Activated CD8-positive, alpha-beta T cell treated with anti-CD3 and anti-CD28 coated beads for 36 hours (primary cell): ENCODE data around the gene MICALL2. TPM values are rescaled to one million over a fixed set of nuclear protein-coding genes. Genes with fewer than 3 reads are reported as not detected.
"Not testable (repeated sequence)": the region's sequence is repeated elsewhere in the genome, so short reads cannot be mapped to it uniquely, and the experiment has no call there.

Experiments
- ATAC-seq: fragments of 200-7000 bp; cut with Tn5 transposase; one replicate; pipeline ENCODE4 v1.10.0; 2021; ENCODE audit warnings: mild to moderate bottlenecking, moderate library complexity
- CTCF ChIA-PET: fragments of 350-600 bp; sonication (Branson Sonifier 250); formaldehyde crosslinking; loops from one replicate; lab custom pipeline; 2021; ENCODE audit warnings: antibody characterized with exemption; lab: Charles Lee
- POLR2A ChIA-PET: fragments of 350-600 bp; sonication (Branson Sonifier 250); formaldehyde crosslinking; loops from one replicate; lab custom pipeline; 2021; ENCODE audit warnings: antibody characterized with exemption; lab: Charles Lee
- DNase-seq: peaks from one replicate; pipeline ENCODE4 v3.0.0-alpha.2; 2020
- H3K27ac Mint-ChIP-seq: one replicate; pipeline ENCODE4 v1.8.0; 2021; ENCODE audit warnings: mild to moderate bottlenecking, mixed read lengths
- H3K27me3 Mint-ChIP-seq: one replicate; pipeline ENCODE4 v1.8.0; 2021; ENCODE audit warnings: mixed read lengths
- H3K36me3 Mint-ChIP-seq: one replicate; pipeline ENCODE4 v1.8.0; 2021; ENCODE audit warnings: low read depth, mixed read lengths
- H3K4me1 Mint-ChIP-seq: one replicate; pipeline ENCODE4 v1.8.0; 2021; ENCODE audit warnings: low read depth, mixed read lengths
- H3K4me3 Mint-ChIP-seq: one replicate; pipeline ENCODE4 v1.8.0; 2021; ENCODE audit warnings: mild to moderate bottlenecking, moderate library complexity, mixed read lengths
- H3K9me3 Mint-ChIP-seq: one replicate; pipeline ENCODE4 v1.8.0; 2021; ENCODE audit warnings: mixed read lengths
- CTCF ChIP-seq: fragments of 200-600 bp; IDR thresholded peaks from one replicate; pipeline ENCODE4 v1.8.0; 2022; ENCODE audit warnings: antibody characterized with exemption, mild to moderate bottlenecking
- intact Hi-C: fragments of 100-400 bp; cut with micrococcal nuclease; formaldehyde crosslinking; loops from one replicate; pipeline ENCODE4 v1.10.0; 2022
- total RNA-seq, 2 experiments: library from RNA; stranded (reverse); gene quantifications; one replicate each; pipeline ENCODE4 v1.2.3, GENCODE V29; 2021

The MICALL2 gene
- total RNA-seq, 2 experiments from 2014 or later = 3.0 to 4.2 TPM

GRCh38 chr7:1446620-1447032 lies 12.6 kb downstream of the MICALL2 start:
- DNase-seq = no peak
- no peaks in the 10 kb centered on the region for H3K27me3 Mint-ChIP-seq
- no peaks in the 10 kb centered on the region for H3K9me3 Mint-ChIP-seq
- POLR2A ChIA-PET = no interaction called here
- no peaks in the 10 kb centered on the region for H3K4me1 Mint-ChIP-seq
- CTCF ChIA-PET = no interaction called here
- ATAC-seq = peak; percentile 32
- H3K27ac Mint-ChIP-seq = no peak overlapping the region
- intact Hi-C loops = no loop called here
- H3K36me3 Mint-ChIP-seq = no peaks in the 10 kb centered on the region
- no peak for TF ChIP-seq CTCF
- H3K4me3 Mint-ChIP-seq = no peak overlapping the region

GRCh38 chr7:1446026-1446425 lies 13.2 kb downstream of the MICALL2 start:
- H3K4me3 Mint-ChIP-seq, CTCF ChIA-PET, POLR2A ChIA-PET, H3K4me1 Mint-ChIP-seq, H3K9me3 Mint-ChIP-seq, H3K27ac Mint-ChIP-seq, ATAC-seq, H3K27me3 Mint-ChIP-seq, intact Hi-C loops, DNase-seq, H3K36me3 Mint-ChIP-seq: not testable (repeated sequence)

- no peaks in the 10 kb centered on the region for H3K36me3 Mint-ChIP-seq
- TF ChIP-seq CTCF = no peak
- no peak for DNase-seq
- H3K9me3 Mint-ChIP-seq = no peaks in the 10 kb centered on the region
- intact Hi-C loops = no loop called here
- H3K4me1 Mint-ChIP-seq = no peaks in the 10 kb centered on the region
- CTCF ChIA-PET = no interaction called here
- ATAC-seq = no peak
- no peaks in the 10 kb centered on the region for H3K27me3 Mint-ChIP-seq
- H3K4me3 Mint-ChIP-seq = no peak overlapping the region
- POLR2A ChIA-PET = no interaction called here
- no peak overlapping the region for H3K27ac Mint-ChIP-seq
These were observed 13.9 kb downstream of the MICALL2 start for GRCh38 chr7:1445341-1445740.

GRCh38 chr7:1444925-1445322 lies 14.3 kb downstream of the MICALL2 start:
- Mint-ChIP-seq H3K27ac (no peak overlapping the region), H3K4me1 (no peaks in the 10 kb centered on the region), H3K4me3 (no peak overlapping the region), H3K36me3 (no peaks in the 10 kb centered on the region), H3K9me3 (no peaks in the 10 kb centered on the region), H3K27me3 (no peaks in the 10 kb centered on the region)
- TF ChIP-seq CTCF = no peak
- intact Hi-C loops = no loop called here
- CTCF ChIA-PET = no interaction called here
- ATAC-seq = no peak
- POLR2A ChIA-PET = no interaction called here
- DNase-seq = no peak

GRCh38 chr7:1444214-1444924 lies 14.9 kb downstream of the MICALL2 start:
- Mint-ChIP-seq H3K27ac (no peak overlapping the region), H3K9me3 (no peaks in the 10 kb centered on the region), H3K36me3 (no peaks in the 10 kb centered on the region), H3K4me1 (no peaks in the 10 kb centered on the region), H3K27me3 (no peaks in the 10 kb centered on the region), H3K4me3 (no peak overlapping the region)
- CTCF ChIA-PET = no interaction called here
- POLR2A ChIA-PET = no interaction called here
- TF ChIP-seq CTCF = no peak
- no peak for DNase-seq
- ATAC-seq = no peak
- intact Hi-C loops = no loop called here

GRCh38 chr7:1443587-1444200 lies 15.6 kb downstream of the MICALL2 start:
- intact Hi-C loops, ATAC-seq, H3K4me3 Mint-ChIP-seq: not testable (repeated sequence)

More at GRCh38 chr7:1443587-1444200, 15.6 kb downstream of the MICALL2 start:
- POLR2A ChIA-PET, DNase-seq, H3K27ac Mint-ChIP-seq, H3K36me3 Mint-ChIP-seq, H3K9me3 Mint-ChIP-seq, CTCF ChIA-PET, H3K4me1 Mint-ChIP-seq, H3K27me3 Mint-ChIP-seq: not testable (repeated sequence)
